HUES6 (cell line): ENCODE measurements around the gene RAB1B.

Experiments
- H3K27ac ChIP-seq: 2 replicates; pipeline ENCODE4 v1.7.0; 2013; ENCODE audit warnings: low read depth, mild to moderate bottlenecking, low read length, inconsistent platforms
- H3K27me3 ChIP-seq: 2 replicates; pipeline ENCODE4 v1.6.1; 2013; ENCODE audit warnings: low read length; ENCODE audit not compliant: control insufficient read depth, insufficient read depth
- H3K36me3 ChIP-seq: 2 replicates; pipeline ENCODE4 v1.6.1; 2013; ENCODE audit warnings: low read length; ENCODE audit not compliant: control insufficient read depth, insufficient read depth
- H3K4me1 ChIP-seq: 2 replicates; pipeline ENCODE4 v1.6.1; 2013; ENCODE audit warnings: low read length; ENCODE audit not compliant: control insufficient read depth, insufficient read depth
- H3K4me3 ChIP-seq: 2 replicates; pipeline ENCODE4 v1.5.1; 2013; ENCODE audit warnings: low read depth, low read length
- H3K9ac ChIP-seq: one replicate; pipeline ENCODE4 v1.6.1; 2013; ENCODE audit warnings: mild to moderate bottlenecking, low read length
- H3K9me3 ChIP-seq: 2 replicates; pipeline ENCODE4 v1.6.1; 2013; ENCODE audit warnings: low read depth, low read length; ENCODE audit not compliant: control insufficient read depth, insufficient read depth

The RAB1B gene

GRCh38 chr11:66326261-66327111, 58.0 kb downstream of the RAB1B start:
- H3K4me1 ChIP-seq, result peaks cover 43% of the 10 kb centered on the region
- H3K27me3 ChIP-seq, result no peaks in the 10 kb centered on the region
- H3K36me3 ChIP-seq, result no peaks in the 10 kb centered on the region
- no peak overlapping the region for H3K27ac ChIP-seq
- H3K4me3 ChIP-seq, result no peak overlapping the region
- no peak overlapping the region for H3K9ac ChIP-seq
- no peaks in the 10 kb centered on the region for H3K9me3 ChIP-seq
